HG03442 (cell line): Measurements from ENCODE around the gene FLG2.

Source experiments
- ATAC-seq: cut with Tn5 transposase; IDR thresholded peaks from one replicate; pipeline ENCODE4 v1.9.1; 2021; ENCODE audit warnings: mild to moderate bottlenecking, moderate library complexity; ENCODE audit not compliant: unreplicated experiment

Gene FLG2

GRCh38 chr1:152359906-152360305 is at the start of gene FLG2:
Gene FLG2, minus strand, starts transcription at chr1:152360006. Its CDS starts 1,122 bp downstream, at chr1:152358884.
- no peak for ATAC-seq

- ATAC-seq: no peak
Observed at GRCh38 chr1:152408664-152409063, 48.9 kb upstream of the FLG2 start.

- no peak for ATAC-seq
Observed at GRCh38 chr1:152398812-152399698, 39.2 kb upstream of the FLG2 start.

GRCh38 chr1:152397474-152397873 is 37.7 kb upstream of the FLG2 start:
- no peak for ATAC-seq

- no peak for ATAC-seq
Observed at GRCh38 chr1:152394151-152394550, 34.3 kb upstream of the FLG2 start.

GRCh38 chr1:152392909-152393308 is 33.1 kb upstream of the FLG2 start:
- no peak for ATAC-seq

- ATAC-seq: no peak
Observed at GRCh38 chr1:152388889-152389288, 29.1 kb upstream of the FLG2 start.

- ATAC-seq: no peak
Observed at GRCh38 chr1:152386940-152387339, 27.1 kb upstream of the FLG2 start.

- no peak for ATAC-seq
Observed at GRCh38 chr1:152380932-152381331, 21.1 kb upstream of the FLG2 start.

GRCh38 chr1:152374451-152374850 is 14.6 kb upstream of the FLG2 start:
- no peak for ATAC-seq

GRCh38 chr1:152372672-152373071 is 12.9 kb upstream of the FLG2 start:
- no peak for ATAC-seq

- no peak for ATAC-seq
Observed at GRCh38 chr1:152367436-152367835, 7.6 kb upstream of the FLG2 start.

GRCh38 chr1:152356736-152357135 is 3.1 kb downstream of the FLG2 start:
- no peak for ATAC-seq

GRCh38 chr1:152349611-152350010 is 10.2 kb downstream of the FLG2 start:
- ATAC-seq: no peak

GRCh38 chr1:152348447-152348846 is 11.4 kb downstream of the FLG2 start:
- no peak for ATAC-seq

- ATAC-seq: peak; percentile 45
Observed at GRCh38 chr1:152347116-152347728, 12.6 kb downstream of the FLG2 start.

- no peak for ATAC-seq
Observed at GRCh38 chr1:152344438-152344837, 15.4 kb downstream of the FLG2 start.

GRCh38 chr1:152343006-152343405 is 16.8 kb downstream of the FLG2 start:
- ATAC-seq: no peak

GRCh38 chr1:152335399-152335798 is 24.4 kb downstream of the FLG2 start:
- no peak for ATAC-seq

GRCh38 chr1:152328801-152329391 is 30.9 kb downstream of the FLG2 start:
- no peak for ATAC-seq

- no peak for ATAC-seq
Observed at GRCh38 chr1:152325111-152325510, 34.7 kb downstream of the FLG2 start, which contains the start of gene FLG. Gene FLG, minus strand, starts transcription at chr1:152325239. Its CDS starts 9,783 bp downstream, at chr1:152315456.

GRCh38 chr1:152313970-152314369 is 45.8 kb downstream of the FLG2 start:
- ATAC-seq: no peak
